ENCODE measurements around the gene KLF3.

Gene KLF3

GRCh38 chr4:38650133-38650532 is 13.9 kb upstream of the KLF3 start:
- H3K4me3 ChIP-seq (ENCODE audit: low read depth, low read length): no peak overlapping the region
- in situ Hi-C loops (cut with HindIII; ENCODE audit: low sequenced_read_pairs): loop anchor here (25.0 kb wide), 1 partner anchor 338 kb away; no protein-coding TSS in a partner anchor
- no peak for DNase-seq (ENCODE audit: low read depth)
- no peak for TF ChIP-seq CTCF (IDR thresholded peaks at IDR 0.05; ENCODE audit: low read depth, low read length, missing control alignments)

GRCh38 chr4:38654273-38654672 is 9.7 kb upstream of the KLF3 start:
- DNase-seq (ENCODE audit: low read depth): no peak
- H3K4me3 ChIP-seq (ENCODE audit: low read depth, low read length): no peak overlapping the region
- in situ Hi-C loops (cut with HindIII; ENCODE audit: low sequenced_read_pairs): loop anchor here (25.0 kb wide), 1 partner anchor 342 kb away; no protein-coding TSS in a partner anchor
- TF ChIP-seq CTCF (IDR thresholded peaks at IDR 0.05; ENCODE audit: low read depth, low read length, missing control alignments): no peak

GRCh38 chr4:38656111-38656510 is 7.9 kb upstream of the KLF3 start:
- DNase-seq (ENCODE audit: low read depth): no peak
- no peak for TF ChIP-seq CTCF (IDR thresholded peaks at IDR 0.05; ENCODE audit: low read depth, low read length, missing control alignments)
- no peak overlapping the region for H3K4me3 ChIP-seq (ENCODE audit: low read depth, low read length)
- in situ Hi-C loops (cut with HindIII; ENCODE audit: low sequenced_read_pairs): loop anchor here (25.0 kb wide), 1 partner anchor 344 kb away; no protein-coding TSS in a partner anchor

- no peak overlapping the region for H3K4me3 ChIP-seq (ENCODE audit: low read depth, low read length)
- TF ChIP-seq CTCF (IDR thresholded peaks at IDR 0.05; ENCODE audit: low read depth, low read length, missing control alignments): no peak
- in situ Hi-C loops (cut with HindIII; ENCODE audit: low sequenced_read_pairs): loop anchor here (25.0 kb wide), 1 partner anchor 347 kb away; no protein-coding TSS in a partner anchor
- no peak for DNase-seq (ENCODE audit: low read depth)
Measured at GRCh38 chr4:38659346-38659745, 4.7 kb upstream of the KLF3 start.

- no peak overlapping the region for H3K4me3 ChIP-seq (ENCODE audit: low read depth, low read length)
- in situ Hi-C loops (cut with HindIII; ENCODE audit: low sequenced_read_pairs): loop anchor here (25.0 kb wide), 1 partner anchor 349 kb away; no protein-coding TSS in a partner anchor
- no peak for TF ChIP-seq CTCF (IDR thresholded peaks at IDR 0.05; ENCODE audit: low read depth, low read length, missing control alignments)
- DNase-seq (ENCODE audit: low read depth): no peak
Measured at GRCh38 chr4:38660838-38661237, 3.2 kb upstream of the KLF3 start.

GRCh38 chr4:38661371-38661770 is 2.6 kb upstream of the KLF3 start:
- DNase-seq (ENCODE audit: low read depth): no peak
- in situ Hi-C loops (cut with HindIII; ENCODE audit: low sequenced_read_pairs): loop anchor here (25.0 kb wide), 1 partner anchor 349 kb away; no protein-coding TSS in a partner anchor
- TF ChIP-seq CTCF (IDR thresholded peaks at IDR 0.05; ENCODE audit: low read depth, low read length, missing control alignments): no peak
- H3K4me3 ChIP-seq (ENCODE audit: low read depth, low read length): no peak overlapping the region
